HEK293 (cell line): ENCODE data around the gene ARTN.

ENCODE experiments used
- BCL11A ChIP-seq: fragments of 450-650 bp; formaldehyde crosslinking; IDR thresholded peaks from 2 replicates; pipeline ENCODE4 v1.5.1; 2016; ENCODE audit warnings: low read depth, missing biosample characterization, missing genetic modification characterization
- EGR2 ChIP-seq: fragments of 450-650 bp; formaldehyde crosslinking; IDR thresholded peaks from 2 replicates; pipeline ENCODE4 v1.5.1; 2016; ENCODE audit warnings: low read depth, missing biosample characterization, missing genetic modification characterization
- KLF7 ChIP-seq: fragments of 450-650 bp; formaldehyde crosslinking; IDR thresholded peaks from 2 replicates; pipeline ENCODE4 v1.5.1; 2016; ENCODE audit warnings: missing biosample characterization, missing genetic modification characterization, borderline replicate concordance
- SALL2 ChIP-seq: fragments of 450-650 bp; formaldehyde crosslinking; IDR thresholded peaks from 2 replicates; pipeline ENCODE4 v1.5.0; 2017; ENCODE audit warnings: missing biosample characterization, mild to moderate bottlenecking, missing genetic modification characterization, borderline replicate concordance
- SP7 ChIP-seq: fragments of 450-650 bp; formaldehyde crosslinking; IDR thresholded peaks from 2 replicates; pipeline ENCODE4 v1.5.1; 2016; ENCODE audit warnings: missing biosample characterization, missing genetic modification characterization
- TCF7L2 ChIP-seq: IDR thresholded peaks from 2 replicates; pipeline ENCODE4 v1.6.1; 2011; ENCODE audit warnings: low read depth, mild to moderate bottlenecking, inconsistent platforms, low read length, moderate library complexity, borderline replicate concordance
- ZBTB17 ChIP-seq: fragments of 450-650 bp; formaldehyde crosslinking; IDR thresholded peaks from 2 replicates; pipeline ENCODE4 v1.5.1; 2016; ENCODE audit warnings: missing biosample characterization, missing genetic modification characterization
- ZEB2 ChIP-seq: fragments of 450-650 bp; formaldehyde crosslinking; IDR thresholded peaks from 2 replicates; pipeline ENCODE4 v1.5.1; 2016; ENCODE audit warnings: missing biosample characterization, missing genetic modification characterization
- ZFP3 ChIP-seq: fragments of 450-650 bp; formaldehyde crosslinking; IDR thresholded peaks from 2 replicates; pipeline ENCODE4 v1.5.1; 2016; ENCODE audit warnings: low read depth, missing biosample characterization, missing genetic modification characterization
- ZIC2 ChIP-seq: fragments of 450-650 bp; formaldehyde crosslinking; IDR thresholded peaks from 2 replicates; pipeline ENCODE4 v1.5.1; 2016; ENCODE audit warnings: missing biosample characterization, missing genetic modification characterization
- ZNF16 ChIP-seq: fragments of 450-650 bp; formaldehyde crosslinking; IDR thresholded peaks from 2 replicates; pipeline ENCODE4 v1.5.1; 2016; ENCODE audit warnings: low read depth, missing biosample characterization, missing genetic modification characterization
- ZNF221 ChIP-seq: fragments of 450-650 bp; formaldehyde crosslinking; IDR thresholded peaks from 2 replicates; pipeline ENCODE4 v1.5.1; 2017; ENCODE audit warnings: missing biosample characterization, missing genetic modification characterization, borderline replicate concordance
- ZNF280C ChIP-seq: fragments of 450-650 bp; formaldehyde crosslinking; IDR thresholded peaks from 2 replicates; pipeline ENCODE4 v1.5.1; 2016; ENCODE audit warnings: missing biosample characterization, missing genetic modification characterization
- ZNF292 ChIP-seq: fragments of 450-650 bp; formaldehyde crosslinking; IDR thresholded peaks from 2 replicates; pipeline ENCODE4 v1.5.1; 2016; ENCODE audit warnings: low read depth, missing biosample characterization, missing genetic modification characterization, borderline replicate concordance
- ZNF416 ChIP-seq: fragments of 450-650 bp; formaldehyde crosslinking; IDR thresholded peaks from 2 replicates; pipeline ENCODE4 v1.5.1; 2016; ENCODE audit warnings: missing biosample characterization, missing genetic modification characterization
- ZNF513 ChIP-seq: fragments of 450-650 bp; IDR thresholded peaks from 2 replicates; pipeline ENCODE4 v1.5.1; 2018; ENCODE audit warnings: missing biosample characterization, missing genetic modification characterization
- ZNF555 ChIP-seq: fragments of 450-650 bp; formaldehyde crosslinking; conservative IDR thresholded peaks from 2 replicates; pipeline ENCODE4 v1.5.1; 2017; ENCODE audit warnings: missing biosample characterization, mild to moderate bottlenecking, missing genetic modification characterization, inconsistent platforms
- ZNF624 ChIP-seq: fragments of 450-650 bp; formaldehyde crosslinking; IDR thresholded peaks from 2 replicates; pipeline ENCODE4 v1.5.1; 2017; ENCODE audit warnings: missing biosample characterization, missing genetic modification characterization
- ZNF654 ChIP-seq: fragments of 450-650 bp; formaldehyde crosslinking; IDR thresholded peaks from 2 replicates; pipeline ENCODE4 v1.5.1; 2016; ENCODE audit warnings: low read depth, missing biosample characterization, missing genetic modification characterization
- ZNF677 ChIP-seq: fragments of 450-650 bp; IDR thresholded peaks from 2 replicates; pipeline ENCODE4 v1.5.0; 2018; ENCODE audit warnings: missing biosample characterization, mild to moderate bottlenecking, missing genetic modification characterization, moderate library complexity
- ZNF692 ChIP-seq: fragments of 450-650 bp; formaldehyde crosslinking; IDR thresholded peaks from 2 replicates; pipeline ENCODE4 v1.5.1; 2016; ENCODE audit warnings: missing biosample characterization, missing genetic modification characterization
- ZNF785 ChIP-seq: fragments of 450-650 bp; formaldehyde crosslinking; IDR thresholded peaks from 2 replicates; pipeline ENCODE4 v1.5.1; 2016; ENCODE audit warnings: missing biosample characterization, missing genetic modification characterization
- TF ChIP-seq, protein P1 (sequence below): fragments of 450-650 bp; formaldehyde crosslinking; IDR thresholded peaks from 2 replicates; pipeline ENCODE4 v1.5.1; 2017; ENCODE audit warnings: missing biosample characterization, missing genetic modification characterization
- TF ChIP-seq, protein P2 (sequence below): fragments of 450-650 bp; formaldehyde crosslinking; IDR thresholded peaks from 2 replicates; pipeline ENCODE4 v1.5.1; 2016; ENCODE audit warnings: missing biosample characterization, missing genetic modification characterization, borderline replicate concordance
- TF ChIP-seq, protein P3 (sequence below): fragments of 450-650 bp; formaldehyde crosslinking; IDR thresholded peaks from 2 replicates; pipeline ENCODE4 v1.5.1; 2017; ENCODE audit warnings: missing biosample characterization, missing genetic modification characterization

The ARTN gene

DNA sequence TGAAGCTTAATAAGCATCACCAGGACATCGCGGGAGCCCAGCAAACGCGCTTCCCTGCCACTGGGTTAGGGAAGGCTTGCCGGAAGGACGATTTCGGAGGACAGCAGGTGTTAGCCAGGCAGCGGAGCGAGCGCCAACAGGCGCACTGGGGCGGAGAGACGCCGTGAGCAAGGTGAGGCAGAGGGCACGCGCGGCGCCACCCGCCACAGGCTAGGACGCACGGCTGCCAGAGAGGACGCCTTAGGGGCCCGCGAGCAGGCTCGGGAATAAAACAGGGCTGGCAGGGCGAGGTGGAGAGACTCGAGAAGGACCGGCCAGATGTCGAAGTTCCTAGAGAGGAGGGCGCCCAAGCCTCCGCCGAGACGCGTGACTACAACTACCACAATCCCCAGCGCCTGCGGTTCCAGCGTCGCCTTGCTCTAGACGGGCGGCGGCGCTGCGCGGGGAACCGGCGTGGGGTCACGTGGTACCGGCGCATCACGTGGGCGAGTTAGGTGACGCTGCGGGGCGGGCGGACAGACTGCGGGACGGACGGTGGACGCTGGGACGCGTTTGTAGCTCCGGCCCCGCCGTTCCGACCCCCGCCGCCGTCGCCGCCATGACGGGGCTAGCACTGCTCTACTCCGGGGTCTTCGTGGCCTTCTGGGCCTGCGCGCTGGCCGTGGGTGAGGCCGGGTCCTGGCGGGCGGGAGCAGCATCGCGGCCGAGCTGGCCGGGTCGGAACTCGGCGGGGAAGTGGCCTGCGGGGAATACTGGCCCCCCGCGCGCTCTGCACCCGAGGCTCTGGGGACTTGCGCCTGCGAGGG lies 41.0 kb downstream of the ARTN start, which contains the start of gene ATP6V0B (continued):
- TF ChIP-seq ZNF280C (tag by site-specific recombination) (no peak), ZBTB17 (tag by site-specific recombination) (peak; percentile 99), BCL11A (tag by site-specific recombination) (no peak), KLF7 (tag by site-specific recombination) (no peak), ZNF785 (no peak), ZNF292 (tag by site-specific recombination) (no peak), ZNF555 (tag by site-specific recombination) (no peak), ZNF221 (tag by site-specific recombination) (no peak), SP7 (tag by site-specific recombination) (peak; percentile 66), ZNF16 (tag by site-specific recombination) (no peak), ZNF677 (tag by site-specific recombination) (no peak), ZIC2 (tag by site-specific recombination) (peak; percentile 80), ZNF624 (tag by site-specific recombination) (no peak), EGR2 (peak; percentile 51; the same call in 1 of the 2 replicates), SALL2 (tag by site-specific recombination) (no peak), ZNF513 (tag by site-specific recombination) (no peak), TCF7L2 (no peak), ZNF654 (tag by site-specific recombination) (no peak), ZFP3 (tag by site-specific recombination) (no peak), ZNF416 (tag by site-specific recombination) (no peak), ZNF692 (tag by site-specific recombination) (peak; percentile 46; the same call in 1 of the 2 replicates), ZEB2 (tag by site-specific recombination) (peak; percentile 95)
- TF ChIP-seq, protein P1, sequence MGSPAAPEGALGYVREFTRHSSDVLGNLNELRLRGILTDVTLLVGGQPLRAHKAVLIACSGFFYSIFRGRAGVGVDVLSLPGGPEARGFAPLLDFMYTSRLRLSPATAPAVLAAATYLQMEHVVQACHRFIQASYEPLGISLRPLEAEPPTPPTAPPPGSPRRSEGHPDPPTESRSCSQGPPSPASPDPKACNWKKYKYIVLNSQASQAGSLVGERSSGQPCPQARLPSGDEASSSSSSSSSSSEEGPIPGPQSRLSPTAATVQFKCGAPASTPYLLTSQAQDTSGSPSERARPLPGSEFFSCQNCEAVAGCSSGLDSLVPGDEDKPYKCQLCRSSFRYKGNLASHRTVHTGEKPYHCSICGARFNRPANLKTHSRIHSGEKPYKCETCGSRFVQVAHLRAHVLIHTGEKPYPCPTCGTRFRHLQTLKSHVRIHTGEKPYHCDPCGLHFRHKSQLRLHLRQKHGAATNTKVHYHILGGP (tag by site-specific recombination) = peak; percentile 53; the same call in 1 of the 2 replicates
- TF ChIP-seq, protein P2, sequence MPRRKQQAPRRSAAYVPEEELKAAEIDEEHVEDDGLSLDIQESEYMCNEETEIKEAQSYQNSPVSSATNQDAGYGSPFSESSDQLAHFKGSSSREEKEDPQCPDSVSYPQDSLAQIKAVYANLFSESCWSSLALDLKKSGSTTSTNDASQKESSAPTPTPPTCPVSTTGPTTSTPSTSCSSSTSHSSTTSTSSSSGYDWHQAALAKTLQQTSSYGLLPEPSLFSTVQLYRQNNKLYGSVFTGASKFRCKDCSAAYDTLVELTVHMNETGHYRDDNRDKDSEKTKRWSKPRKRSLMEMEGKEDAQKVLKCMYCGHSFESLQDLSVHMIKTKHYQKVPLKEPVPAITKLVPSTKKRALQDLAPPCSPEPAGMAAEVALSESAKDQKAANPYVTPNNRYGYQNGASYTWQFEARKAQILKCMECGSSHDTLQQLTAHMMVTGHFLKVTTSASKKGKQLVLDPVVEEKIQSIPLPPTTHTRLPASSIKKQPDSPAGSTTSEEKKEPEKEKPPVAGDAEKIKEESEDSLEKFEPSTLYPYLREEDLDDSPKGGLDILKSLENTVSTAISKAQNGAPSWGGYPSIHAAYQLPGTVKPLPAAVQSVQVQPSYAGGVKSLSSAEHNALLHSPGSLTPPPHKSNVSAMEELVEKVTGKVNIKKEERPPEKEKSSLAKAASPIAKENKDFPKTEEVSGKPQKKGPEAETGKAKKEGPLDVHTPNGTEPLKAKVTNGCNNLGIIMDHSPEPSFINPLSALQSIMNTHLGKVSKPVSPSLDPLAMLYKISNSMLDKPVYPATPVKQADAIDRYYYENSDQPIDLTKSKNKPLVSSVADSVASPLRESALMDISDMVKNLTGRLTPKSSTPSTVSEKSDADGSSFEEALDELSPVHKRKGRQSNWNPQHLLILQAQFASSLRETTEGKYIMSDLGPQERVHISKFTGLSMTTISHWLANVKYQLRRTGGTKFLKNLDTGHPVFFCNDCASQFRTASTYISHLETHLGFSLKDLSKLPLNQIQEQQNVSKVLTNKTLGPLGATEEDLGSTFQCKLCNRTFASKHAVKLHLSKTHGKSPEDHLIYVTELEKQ (tag by site-specific recombination) = no peak
- TF ChIP-seq, protein P3, sequence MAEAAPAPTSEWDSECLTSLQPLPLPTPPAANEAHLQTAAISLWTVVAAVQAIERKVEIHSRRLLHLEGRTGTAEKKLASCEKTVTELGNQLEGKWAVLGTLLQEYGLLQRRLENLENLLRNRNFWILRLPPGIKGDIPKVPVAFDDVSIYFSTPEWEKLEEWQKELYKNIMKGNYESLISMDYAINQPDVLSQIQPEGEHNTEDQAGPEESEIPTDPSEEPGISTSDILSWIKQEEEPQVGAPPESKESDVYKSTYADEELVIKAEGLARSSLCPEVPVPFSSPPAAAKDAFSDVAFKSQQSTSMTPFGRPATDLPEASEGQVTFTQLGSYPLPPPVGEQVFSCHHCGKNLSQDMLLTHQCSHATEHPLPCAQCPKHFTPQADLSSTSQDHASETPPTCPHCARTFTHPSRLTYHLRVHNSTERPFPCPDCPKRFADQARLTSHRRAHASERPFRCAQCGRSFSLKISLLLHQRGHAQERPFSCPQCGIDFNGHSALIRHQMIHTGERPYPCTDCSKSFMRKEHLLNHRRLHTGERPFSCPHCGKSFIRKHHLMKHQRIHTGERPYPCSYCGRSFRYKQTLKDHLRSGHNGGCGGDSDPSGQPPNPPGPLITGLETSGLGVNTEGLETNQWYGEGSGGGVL (tag by site-specific recombination) = 0 out of 2 replicates have a peak, but pooled peaks have one; percentile 20
